Sciatic nerve (tissue), 2 donors: ENCODE data around the gene SNX32. TPM values are rescaled to one million over a fixed set of nuclear protein-coding genes. Genes with fewer than 3 reads are reported as not detected.

Source experiments
- ATAC-seq: fragments of 200-7000 bp; cut with Tn5 transposase; one replicate; pipeline ENCODE4 v1.9.1; 2020; ENCODE audit warnings: mild to moderate bottlenecking, moderate library complexity
- DNase-seq: peaks from one replicate; pipeline ENCODE4 v3.0.0-alpha.2; 2020; ENCODE audit warnings: low spot score
- intact Hi-C: fragments of 100-400 bp; cut with DNase I; formaldehyde crosslinking; loops from one replicate; pipeline ENCODE4 v1.14.2; 2022
- total RNA-seq: library from RNA; stranded (reverse); fragmentation: NEBNext Ultra II Directional; extraction: Animal tissue kit (Norgen Biotek cat#: 25700); gene quantifications from one replicate; pipeline ENCODE4 v1.2.1, GENCODE V29; 2021
- donor health status: DM: no; HTN: no; CAD: no.
- donor health status: DM: no; HTN: no; CAD: no.

Gene SNX32
- total RNA-seq, 1 donor from 2014 or later, result 2.6 TPM

- ATAC-seq, result no peak
- peak; percentile 56 for DNase-seq
- intact Hi-C loops, result no loop called here
Measured at GRCh38 chr11:65862191-65862735, 28.5 kb downstream of the SNX32 start.

- no peak for ATAC-seq
- DNase-seq, result peak; percentile 61
- intact Hi-C loops, result no loop called here
Measured at GRCh38 chr11:65862941-65863888, 29.5 kb downstream of the SNX32 start.

- no peak for DNase-seq
- ATAC-seq, result no peak
- intact Hi-C loops, result no loop called here
Measured at GRCh38 chr11:65863889-65864705, 30.3 kb downstream of the SNX32 start.

- DNase-seq (no peak), ATAC-seq (no peak)
- intact Hi-C loops, result no loop called here
Measured at GRCh38 chr11:65864706-65865471, 31.1 kb downstream of the SNX32 start.

GRCh38 chr11:65865550-65866172, 31.9 kb downstream of the SNX32 start:
- intact Hi-C loops, result no loop called here
- DNase-seq (no peak), ATAC-seq (no peak)

- intact Hi-C loops, result no loop called here
- DNase-seq (no peak), ATAC-seq (no peak)
Measured at GRCh38 chr11:65866509-65867283, 32.9 kb downstream of the SNX32 start.

GRCh38 chr11:65867284-65868071, 33.7 kb downstream of the SNX32 start:
- intact Hi-C loops, result no loop called here
- no peak for ATAC-seq
- peak; percentile 63 for DNase-seq

GRCh38 chr11:65868076-65868667, 34.4 kb downstream of the SNX32 start:
- intact Hi-C loops, result no loop called here
- ATAC-seq (no peak), DNase-seq (peak; percentile 61)

- no peak for ATAC-seq
- DNase-seq, result no peak
- intact Hi-C loops, result no loop called here
Measured at GRCh38 chr11:65868907-65869306, 35.1 kb downstream of the SNX32 start.

GRCh38 chr11:65869643-65870306, 36.0 kb downstream of the SNX32 start:
- intact Hi-C loops, result no loop called here
- no peak for ATAC-seq
- peak; percentile 55 for DNase-seq

- ATAC-seq (no peak), DNase-seq (no peak)
- intact Hi-C loops, result no loop called here
Measured at GRCh38 chr11:65870307-65870658, 36.5 kb downstream of the SNX32 start.

- intact Hi-C loops, result no loop called here
- DNase-seq, result no peak
- ATAC-seq, result no peak
Measured at GRCh38 chr11:65870706-65871681, 37.2 kb downstream of the SNX32 start.

GRCh38 chr11:65871811-65872548, 38.2 kb downstream of the SNX32 start:
- DNase-seq (no peak), ATAC-seq (peak; percentile 0)
- intact Hi-C loops, result no loop called here

- intact Hi-C loops, result no loop called here
- ATAC-seq (peak; percentile 41), DNase-seq (no peak)
Measured at GRCh38 chr11:65872586-65873317, 39.0 kb downstream of the SNX32 start, which contains the start of gene EFEMP2. EFEMP2 (minus strand) TSS chr11:65872800; CDS start chr11:65872354, 446 bp downstream.
